Effector CD4-positive, alpha-beta T cell (primary cell): ENCODE results near the gene MEOX2.

Source experiments
- DNase-seq: peaks from one replicate; pipeline ENCODE4 v3.0.0-alpha.2; 2020

Gene MEOX2

DNA sequence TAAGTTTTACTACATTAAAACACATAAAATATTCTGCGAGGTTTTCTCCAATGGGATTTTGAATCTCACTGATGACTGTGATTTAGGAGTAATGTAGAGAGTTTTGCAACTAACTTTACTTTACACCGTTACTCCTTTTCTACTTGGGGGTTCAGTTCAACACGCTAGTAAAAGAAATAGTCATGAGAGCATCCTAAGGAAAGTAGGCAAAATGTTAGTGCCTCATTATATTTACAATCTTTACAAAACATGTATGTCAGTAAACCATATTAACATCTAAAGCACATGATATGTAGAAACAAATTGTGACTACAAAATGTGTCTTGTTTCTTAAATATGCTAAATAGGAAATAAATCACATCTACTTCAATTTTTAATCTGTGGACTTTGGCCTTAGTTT is 6.0 kb downstream of the MEOX2 start:
- no peak for DNase-seq

DNA sequence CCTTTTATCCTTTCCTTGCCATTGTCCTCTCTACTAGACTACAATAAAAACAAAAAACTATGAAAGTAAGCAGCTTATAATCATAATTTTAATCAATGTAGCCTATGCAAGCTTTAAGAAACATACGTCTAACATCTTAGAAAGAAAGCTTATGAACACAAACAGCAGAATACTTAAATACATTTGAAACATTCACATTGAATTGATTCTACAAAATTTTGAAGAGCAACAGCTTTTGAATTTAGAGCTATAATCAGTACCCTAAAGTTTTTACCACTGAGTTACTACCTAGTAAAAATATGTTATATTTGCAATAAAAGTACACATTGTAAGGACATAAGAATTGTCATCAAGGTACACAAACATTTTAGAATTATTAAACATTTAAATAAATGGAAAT is 7.2 kb downstream of the MEOX2 start:
- DNase-seq: no peak

DNA sequence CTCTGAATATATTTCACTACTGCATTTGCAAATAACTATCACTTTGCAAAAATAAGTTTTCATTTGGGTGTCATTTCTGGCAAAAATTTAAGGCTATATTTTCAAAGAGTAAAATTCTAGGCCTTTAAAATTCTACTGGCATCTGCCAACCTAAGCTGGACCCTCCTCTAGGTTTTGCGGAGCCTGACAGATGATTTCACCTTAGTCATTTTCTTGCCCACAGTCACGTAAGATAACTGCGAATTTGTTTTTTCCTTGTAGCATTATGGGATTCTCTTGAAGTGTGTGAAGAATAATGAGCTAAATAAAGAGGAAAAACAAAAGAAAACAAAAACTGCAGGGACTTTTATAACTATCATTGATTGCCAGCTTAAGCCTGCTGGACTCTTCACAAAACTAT is 7.8 kb downstream of the MEOX2 start:
- no peak for DNase-seq

DNA sequence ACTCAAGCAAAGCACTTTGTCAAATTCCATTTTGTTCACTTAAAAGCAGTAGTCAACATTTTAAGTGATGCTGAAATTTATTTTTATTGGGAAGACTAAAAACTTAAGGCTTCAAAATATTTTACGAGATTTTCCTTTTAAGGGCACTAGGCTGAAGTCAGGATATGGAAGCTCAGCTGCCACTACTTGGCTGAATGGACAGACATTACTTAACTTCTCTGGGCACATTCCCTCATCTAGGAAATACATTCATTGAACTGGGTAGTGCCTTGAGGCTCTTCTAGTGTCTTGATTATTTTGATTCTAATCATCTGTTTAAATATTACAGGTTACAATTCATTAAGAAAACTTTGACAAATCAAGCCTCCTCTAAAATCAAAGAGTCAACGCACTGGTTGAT is 11.1 kb downstream of the MEOX2 start:
- no peak for DNase-seq

DNA sequence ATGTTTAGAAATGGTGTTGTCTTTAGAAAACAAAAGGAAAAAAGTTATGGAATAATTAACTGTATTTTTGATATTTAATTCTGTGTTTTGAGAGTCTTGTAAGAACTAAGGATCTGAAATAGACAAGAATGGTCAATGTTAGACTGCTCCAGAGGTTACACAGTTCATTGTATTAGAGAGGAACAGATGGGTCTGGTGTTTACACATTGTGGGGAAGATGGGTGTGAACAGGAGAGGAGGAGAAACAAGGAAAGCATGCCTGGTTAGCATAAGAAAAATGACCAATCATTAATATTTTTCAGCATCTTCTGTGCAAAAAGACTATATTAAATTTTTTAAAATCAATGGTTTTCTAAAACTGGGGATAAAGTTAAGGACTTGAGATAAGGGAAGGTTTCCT is 11.9 kb downstream of the MEOX2 start:
- no peak for DNase-seq

DNA sequence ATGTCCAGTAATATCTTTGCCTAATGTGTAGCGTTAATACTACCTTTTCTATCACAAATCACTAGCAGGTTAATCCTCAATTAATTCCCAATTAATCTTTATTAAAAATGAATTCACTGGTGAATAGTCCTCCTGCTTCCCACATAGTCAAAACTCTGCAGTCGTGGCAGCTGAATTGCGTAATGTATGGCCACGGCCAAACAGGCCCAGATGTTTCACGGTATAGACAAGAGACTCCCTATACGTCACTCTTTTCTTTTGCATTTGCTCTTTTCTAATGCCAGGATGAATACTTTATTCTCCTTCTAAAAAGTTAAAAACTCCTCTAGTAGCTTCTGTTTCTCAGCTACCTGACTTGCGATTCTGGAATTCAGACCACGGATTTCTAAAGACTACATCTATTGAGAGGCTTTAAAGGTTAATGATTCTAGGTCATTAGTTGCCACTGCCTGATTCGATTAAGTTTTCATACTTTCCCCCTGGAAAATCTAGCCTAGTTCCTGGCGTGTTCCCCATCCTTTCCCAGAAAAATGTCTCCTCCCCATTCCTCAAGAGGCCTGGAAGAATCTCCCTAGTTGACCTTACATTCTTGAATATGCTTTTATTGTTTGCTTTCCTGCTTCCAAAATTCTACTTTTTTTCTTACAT is 16.9 kb downstream of the MEOX2 start:
- no peak for DNase-seq

DNA sequence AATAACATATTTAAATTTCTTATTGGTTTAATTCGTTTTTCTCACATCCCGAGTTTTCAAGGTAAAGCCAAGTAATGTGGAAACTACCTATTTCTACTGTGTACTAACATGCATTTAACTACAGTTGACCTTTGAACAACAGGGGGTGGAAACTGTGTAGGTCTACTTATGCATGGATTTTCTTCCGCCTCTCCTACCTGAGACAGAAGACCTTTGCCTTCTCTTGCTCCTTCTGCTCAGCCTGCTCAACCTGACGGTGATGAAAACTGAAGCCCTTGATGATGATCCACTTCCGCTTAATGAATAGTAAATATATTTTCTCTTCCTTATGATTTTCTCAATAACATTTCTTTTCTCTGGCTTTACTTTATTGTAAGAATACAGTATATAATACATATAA is 18.5 kb downstream of the MEOX2 start:
- DNase-seq: no peak

DNA sequence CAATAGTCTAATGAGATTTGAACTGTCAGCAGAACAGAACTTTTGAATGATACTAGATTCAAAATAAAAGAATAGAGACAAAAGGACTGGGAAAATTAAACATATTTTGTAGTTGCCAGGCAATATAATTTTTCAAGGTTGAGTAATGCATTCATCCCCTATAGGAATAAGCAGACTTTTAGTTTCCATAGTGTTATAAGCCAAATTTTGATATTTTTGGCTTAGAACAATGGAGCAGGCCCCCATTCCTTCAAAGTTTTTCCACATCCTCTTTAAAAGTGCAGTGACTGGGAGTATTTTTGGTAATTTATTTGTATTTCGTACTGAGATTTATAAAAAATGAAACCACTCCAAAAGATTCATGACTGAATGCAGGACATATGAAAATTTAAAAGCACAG is 24.0 kb downstream of the MEOX2 start:
- DNase-seq: no peak

DNA sequence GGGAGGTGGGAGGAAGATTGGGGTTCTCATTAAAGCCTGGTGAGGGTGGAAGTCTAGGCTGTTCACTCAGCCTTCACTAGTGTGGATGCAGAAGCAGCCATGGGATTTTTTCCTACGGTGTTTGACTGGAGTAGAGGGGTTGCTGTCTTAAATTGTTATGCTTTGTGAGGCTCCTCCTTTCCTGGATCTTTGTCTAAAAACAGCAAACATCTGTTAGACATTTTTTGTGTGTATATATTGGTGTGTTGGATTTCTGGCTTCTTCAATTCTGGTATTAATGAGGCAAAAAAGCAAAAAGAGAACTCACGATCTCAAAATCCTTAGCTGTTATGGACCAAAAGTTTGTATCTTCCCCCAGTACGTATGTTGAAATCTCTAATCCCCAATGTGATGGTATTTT is 28.2 kb downstream of the MEOX2 start:
- no peak for DNase-seq

DNA sequence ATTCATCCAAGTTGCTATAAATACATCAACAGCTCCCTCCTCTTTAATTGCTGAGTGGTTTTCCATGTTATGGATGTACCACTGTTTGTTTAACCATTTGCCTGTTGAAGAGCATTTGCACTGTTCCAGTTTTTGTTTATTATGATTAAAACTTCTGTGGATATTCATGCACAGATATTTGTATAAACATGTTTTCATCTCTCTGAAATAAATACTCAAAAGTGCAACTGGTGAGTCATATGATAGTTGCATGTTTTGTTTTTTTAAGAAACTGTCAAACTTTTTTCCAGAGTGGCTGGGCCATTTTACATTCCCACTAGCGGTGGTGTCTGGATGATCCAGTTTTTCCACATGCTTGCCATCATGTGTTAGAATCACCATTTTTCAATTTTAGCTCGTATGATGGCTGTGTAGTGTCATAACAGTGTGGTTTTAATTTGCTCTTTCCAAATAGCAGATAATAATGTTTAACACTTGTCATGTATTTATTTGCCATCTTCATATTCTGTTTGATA is 33.6 kb downstream of the MEOX2 start:
- no peak for DNase-seq

DNA sequence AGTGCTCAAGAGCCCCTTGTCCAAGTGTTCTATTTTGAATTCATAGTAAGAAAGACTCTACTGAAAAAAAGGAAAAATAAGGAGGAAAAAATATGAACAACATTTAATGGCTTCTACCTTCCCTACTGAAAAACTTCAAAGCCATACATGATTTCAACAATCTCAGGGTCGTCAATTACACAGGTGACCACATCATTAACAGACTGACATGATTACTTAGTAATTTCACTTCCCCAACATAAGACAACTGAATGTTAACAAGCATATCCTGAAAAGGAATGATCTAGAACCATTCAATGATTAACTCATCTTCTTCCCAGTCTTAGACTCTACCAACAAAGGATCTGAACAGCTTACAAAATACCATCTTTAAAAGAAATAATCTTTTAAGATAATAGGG is 34.8 kb downstream of the MEOX2 start:
- no peak for DNase-seq

DNA sequence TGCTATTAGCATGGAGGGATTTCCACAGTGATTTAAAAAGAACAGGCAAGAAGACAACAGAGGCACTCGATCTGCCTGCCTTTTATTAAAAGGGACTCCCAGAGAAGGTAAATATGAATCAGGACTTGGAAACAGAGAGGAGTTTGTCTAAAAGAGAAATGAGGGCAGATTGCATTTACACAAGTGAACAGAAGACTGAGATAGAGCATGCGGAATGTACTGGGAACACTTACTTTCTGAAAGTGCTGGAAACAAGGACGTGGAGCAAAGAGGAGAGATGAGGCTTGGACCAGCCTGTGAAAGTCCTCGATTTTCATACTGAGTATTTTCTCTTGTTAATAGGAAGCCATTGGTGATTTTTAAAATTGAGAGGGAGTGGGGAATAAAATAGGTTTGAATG is 35.7 kb downstream of the MEOX2 start:
- DNase-seq: no peak

DNA sequence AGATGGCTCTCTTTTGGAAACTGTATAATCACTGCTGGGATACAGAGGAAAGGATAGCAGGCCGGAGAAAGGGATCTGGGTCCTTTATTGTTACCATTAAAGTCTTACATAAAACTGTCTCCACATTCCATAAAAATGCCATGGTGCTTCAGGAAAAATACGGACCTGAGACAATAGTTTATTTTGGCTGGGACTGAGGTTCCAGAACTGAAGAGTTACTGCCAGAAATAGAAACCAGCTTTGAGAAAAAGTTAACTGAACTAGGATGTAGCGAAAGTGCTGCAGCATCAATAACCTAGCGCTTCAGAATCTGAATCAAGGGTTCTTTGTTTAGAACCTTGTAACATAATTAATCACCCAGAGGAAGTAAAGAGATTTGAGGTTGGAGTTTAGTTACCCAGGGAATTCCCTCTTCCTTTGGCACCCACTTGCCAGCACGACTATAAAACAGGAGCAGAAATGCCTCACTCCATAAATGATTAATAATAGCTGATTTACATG is 38.0 kb downstream of the MEOX2 start:
- no peak for DNase-seq

DNA sequence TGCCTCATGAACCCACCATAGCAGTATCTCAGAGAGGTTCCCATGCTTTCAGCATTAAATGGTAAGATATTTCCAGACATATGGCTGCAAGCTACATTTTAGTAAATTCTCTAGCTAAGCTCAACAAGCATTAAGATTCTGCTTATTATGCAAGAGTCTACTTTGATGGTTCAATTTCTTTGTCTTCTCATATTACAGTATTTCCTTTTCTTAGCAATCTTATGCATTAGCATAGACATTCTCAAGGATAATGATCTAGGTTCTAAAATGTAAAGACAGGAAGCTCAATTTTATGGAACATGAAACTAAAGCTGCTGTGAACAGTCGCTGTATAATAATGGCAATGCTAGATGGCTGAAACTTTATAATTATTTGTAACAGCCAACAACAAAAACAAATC is 39.2 kb downstream of the MEOX2 start:
- DNase-seq: no peak

DNA sequence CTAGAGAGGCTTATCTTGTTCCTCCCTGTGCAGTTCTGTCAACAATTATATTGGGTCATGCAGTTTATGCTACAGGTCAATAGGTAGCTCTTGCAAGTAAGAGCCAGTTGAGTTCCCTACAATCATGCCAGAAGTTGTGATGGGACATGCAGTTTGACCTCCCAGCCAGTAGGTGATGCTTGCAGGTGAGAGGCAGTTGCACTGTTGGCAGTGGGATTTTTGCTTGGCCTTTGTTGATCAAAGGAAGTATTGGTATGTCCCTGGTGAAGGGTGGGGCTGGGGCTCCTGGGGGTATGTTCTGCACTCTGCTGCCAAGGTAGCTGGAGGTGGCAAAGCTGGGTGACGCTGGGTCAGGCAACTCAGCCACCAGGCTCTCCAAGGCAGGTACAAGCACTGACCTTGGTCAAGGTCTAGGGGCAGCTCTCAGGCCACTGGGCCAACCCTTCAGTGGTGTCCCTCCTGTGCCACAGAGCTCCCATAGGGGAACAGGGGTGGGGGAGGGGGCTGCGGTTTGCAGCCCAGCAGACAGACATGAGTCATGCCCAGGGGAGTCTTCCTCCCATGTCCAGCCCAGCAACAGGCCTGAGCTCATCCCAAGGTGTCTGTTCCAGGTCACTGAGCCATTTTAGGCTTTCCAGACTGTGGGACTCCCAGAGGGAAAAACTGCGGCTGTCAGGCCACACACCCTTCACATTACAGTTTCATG is 43.3 kb downstream of the MEOX2 start:
- no peak for DNase-seq

DNA sequence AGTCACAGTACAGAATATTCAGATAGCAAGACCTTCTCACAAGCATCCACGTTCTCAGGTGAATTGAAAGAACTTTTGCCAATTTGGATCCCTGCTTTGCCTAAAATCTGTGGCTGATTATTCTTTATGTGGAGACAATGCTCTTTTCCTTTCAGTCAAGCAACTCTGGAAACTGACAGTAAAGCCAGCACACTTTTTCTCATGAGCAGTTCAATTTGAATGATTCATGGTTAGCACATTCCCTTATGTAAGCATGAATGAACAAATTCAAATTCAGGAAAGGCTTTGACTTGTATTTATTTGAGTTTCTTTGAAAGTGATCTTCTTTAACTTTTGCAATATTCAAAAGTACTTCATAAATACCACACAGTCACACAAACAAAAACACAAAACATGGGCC is 57.6 kb downstream of the MEOX2 start:
- DNase-seq: no peak

DNA sequence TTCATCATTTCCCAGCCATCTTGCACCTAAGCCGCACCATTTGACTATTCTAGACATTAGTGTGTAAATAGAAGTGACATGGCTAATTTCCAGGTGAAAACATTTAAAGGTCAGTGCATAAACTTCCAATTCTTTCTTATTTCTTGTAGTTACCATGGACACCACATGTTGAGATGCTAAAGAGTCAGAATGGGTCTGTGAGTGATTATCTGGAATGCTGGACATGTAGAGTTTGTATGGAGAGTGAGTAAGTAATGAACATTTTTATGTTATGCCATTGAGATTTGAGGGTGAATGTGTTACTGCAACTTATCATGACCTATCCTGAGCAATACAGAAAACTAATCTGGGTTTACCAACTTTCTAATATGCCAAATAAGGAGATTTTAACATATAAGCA is 60.4 kb downstream of the MEOX2 start:
- DNase-seq: no peak

DNA sequence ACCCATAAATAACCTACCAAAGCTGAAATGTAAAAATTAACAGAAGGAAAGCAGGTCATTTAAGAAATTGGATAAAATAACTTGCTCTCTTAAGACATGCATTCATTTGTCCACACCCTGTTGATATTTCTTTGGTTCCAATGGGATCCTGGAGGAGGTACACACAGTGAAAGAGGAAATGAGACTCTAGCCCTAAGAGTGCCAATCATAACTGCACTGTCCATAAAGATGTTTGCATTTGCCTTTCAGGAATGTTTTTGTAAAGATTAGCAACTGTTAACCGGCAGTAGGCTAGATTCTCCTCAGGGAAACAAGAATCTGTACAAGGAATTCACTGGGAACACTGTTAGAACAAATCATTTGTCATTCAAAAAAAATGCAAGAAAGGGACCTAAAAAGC is 61.0 kb downstream of the MEOX2 start:
- no peak for DNase-seq

DNA sequence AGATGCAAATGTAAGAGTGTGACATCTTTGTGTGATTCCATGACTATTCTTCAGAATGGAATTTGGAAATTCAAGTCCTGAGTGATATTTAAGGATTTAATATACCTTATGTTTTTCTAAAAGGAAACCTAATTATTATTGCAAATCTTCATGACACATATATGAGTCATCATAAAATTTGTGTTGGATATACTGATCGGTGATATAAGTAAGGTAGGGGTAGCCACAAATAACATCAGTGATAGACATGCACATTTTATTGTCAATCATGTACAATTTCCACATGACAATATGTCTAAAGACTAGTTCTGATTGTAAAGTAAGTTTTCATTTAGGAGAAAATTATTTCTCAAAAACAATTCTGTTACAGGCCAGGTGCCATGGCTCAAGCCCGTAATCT is 65.0 kb downstream of the MEOX2 start:
- DNase-seq: no peak

DNA sequence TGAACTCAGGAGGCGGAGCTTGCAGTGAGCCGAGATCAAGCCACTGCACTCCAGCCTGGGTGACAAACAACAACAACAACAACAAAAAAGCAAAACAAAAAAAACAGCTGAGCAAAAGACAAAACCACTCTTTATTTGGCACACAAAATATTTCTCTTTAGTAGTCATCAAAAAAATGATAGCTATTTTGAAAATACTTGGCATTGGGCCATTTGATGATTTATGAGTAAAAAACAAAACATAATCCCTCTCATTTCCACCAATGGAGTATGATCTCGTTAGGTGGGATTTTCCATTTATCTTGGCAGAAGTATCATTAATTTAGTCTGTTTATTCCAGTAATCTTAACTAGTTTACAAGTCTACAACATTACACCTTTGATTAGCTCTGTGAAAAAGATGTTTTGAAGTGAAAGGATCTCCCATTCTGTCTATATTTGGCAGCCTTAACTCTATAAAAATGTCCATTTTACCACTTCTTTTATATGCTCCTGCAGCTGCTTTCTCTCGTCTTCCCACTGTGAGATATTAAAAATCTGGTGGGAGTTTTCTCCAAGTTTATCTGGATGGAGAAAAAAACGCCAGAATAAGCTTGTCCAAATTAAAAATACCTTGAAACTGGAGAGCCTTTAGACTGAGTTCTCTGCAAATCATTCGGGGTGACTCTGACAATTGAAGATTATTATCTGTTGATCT is 65.8 kb downstream of the MEOX2 start:
- no peak for DNase-seq

DNA sequence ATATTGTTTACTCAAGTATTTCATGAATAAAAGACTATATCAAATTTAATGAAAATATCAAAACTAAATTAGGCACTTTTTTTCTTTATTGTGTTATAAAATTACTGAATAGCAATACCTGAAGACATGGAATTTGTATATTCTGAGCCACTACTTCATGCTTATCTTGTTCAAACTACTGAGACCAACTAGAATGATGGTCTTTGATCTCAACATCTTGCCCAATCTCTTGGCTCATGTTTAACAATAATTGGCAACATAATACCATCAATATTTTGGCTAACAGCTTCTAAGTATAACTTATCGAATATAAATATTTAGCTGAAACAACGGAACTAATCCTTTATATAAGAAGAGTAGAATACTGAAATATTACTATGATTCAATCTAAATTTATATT is 68.2 kb downstream of the MEOX2 start:
- no peak for DNase-seq

DNA sequence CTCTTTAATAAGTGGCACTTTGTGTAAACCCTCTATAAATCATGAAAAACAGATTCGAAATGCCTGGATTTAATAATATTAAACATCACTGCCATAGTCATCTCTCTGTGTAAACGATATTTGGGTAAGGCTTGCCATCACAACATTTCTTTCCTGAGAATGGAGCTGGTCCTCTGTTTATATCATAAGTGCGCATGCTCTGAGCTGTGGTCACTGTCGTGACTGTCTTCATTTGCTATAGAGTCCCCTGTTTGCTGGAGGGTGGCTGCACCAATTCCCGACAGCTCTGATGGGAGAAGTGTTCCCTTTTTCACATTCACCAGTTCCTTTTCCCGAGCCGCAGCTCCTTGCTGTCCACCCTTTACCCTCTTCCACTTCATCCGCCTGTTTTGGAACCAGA is 74.3 kb downstream of the MEOX2 start:
- DNase-seq: no peak

DNA sequence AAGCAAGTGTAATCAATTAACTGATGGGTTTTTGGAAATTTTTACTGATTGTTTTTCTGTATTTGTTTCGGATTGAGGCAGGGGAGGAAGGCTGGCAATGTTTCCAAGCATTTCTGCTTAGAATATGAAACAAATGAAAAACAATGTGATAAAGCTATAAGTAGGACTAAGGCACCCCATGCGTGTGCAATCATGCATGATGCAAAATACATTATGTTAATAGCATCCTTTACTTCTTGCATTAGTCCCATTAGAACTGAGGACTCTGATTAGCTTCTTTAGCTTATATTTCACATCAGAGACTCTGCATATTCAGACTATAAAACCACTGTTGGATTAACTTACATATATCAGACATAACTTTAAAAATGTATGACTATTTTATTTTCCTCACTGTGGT is 76.0 kb downstream of the MEOX2 start:
- DNase-seq: no peak

DNA sequence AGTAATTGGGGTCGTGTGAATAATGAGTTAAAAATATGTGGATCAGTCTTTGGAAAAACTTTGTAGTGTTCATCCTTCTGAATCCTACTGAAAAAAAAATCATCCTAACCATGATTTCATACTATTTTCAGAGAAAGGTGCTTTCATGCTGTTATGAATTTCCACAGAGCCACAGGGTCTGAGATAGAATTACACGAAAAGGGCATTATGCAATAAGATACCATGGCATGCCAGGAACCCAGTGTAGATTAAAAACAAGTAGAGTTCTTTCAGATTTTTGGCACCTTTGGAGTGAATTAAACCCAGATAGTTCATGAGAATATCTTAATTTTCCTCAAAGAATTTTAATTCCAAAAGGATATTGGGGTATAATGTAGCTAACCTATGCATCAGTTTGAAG is 77.2 kb downstream of the MEOX2 start:
- DNase-seq: no peak
